ENCODE data around the gene ELOA2.
"Not testable (repeated sequence)": the region's sequence is repeated elsewhere in the genome, so short reads cannot be mapped to it uniquely, and the experiment has no call there.

The ELOA2 gene

GRCh38 chr18:47025557-47026174 is 9.8 kb downstream of the ELOA2 start:
- in situ Hi-C loops (cut with HindIII; ENCODE audit: low pct_ligation_motif_present, low pct_unique_long_range_greater_than_20kb, low sequenced_read_pairs); DNase-seq: not testable (repeated sequence)

DNA sequence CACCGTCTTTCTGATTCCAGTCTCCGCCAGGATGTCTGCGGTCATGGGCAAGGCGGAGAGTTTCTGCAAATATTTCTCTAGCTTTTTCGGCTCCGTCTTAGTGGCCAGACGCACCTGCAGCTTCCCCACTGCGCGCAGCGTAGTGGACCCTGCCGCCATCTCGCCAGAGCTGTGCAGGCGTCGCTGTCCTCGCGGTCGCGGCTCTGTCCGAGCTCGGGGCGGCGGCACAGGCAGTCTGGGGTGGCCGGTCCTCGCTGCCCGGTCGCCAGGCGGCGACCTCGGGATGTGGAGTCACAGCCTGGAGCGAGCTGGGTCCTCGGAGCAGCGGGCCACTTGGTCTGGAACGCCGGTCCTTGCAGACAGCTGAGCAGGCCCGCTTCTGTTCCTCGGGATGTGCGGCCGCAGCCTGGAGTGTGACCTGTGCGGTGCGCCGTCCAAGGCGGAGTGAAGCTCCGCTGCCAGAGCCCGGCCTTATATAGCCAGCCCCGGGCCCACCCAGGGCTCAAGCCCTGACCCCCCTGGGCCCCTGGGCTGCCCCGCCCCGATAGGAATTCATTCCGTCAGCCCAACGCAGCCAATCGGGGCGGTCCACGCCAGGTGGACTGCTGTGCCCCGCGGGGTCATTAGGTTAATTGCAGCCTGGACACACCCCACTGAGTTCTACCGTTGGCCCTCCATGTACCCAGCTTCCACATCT is 11.5 kb downstream of the ELOA2 start:
- in situ Hi-C loops (cut with HindIII; ENCODE audit: low pct_ligation_motif_present, low pct_unique_long_range_greater_than_20kb, low sequenced_read_pairs) = not testable (repeated sequence)

GRCh38 chr18:47022821-47023220 is 12.6 kb downstream of the ELOA2 start:
- DNase-seq; in situ Hi-C loops (cut with HindIII; ENCODE audit: low pct_ligation_motif_present, low pct_unique_long_range_greater_than_20kb, low sequenced_read_pairs): not testable (repeated sequence)

More for the DNA sequence above, 11.5 kb downstream of the ELOA2 start:
- DNase-seq = not testable (repeated sequence)

DNA sequence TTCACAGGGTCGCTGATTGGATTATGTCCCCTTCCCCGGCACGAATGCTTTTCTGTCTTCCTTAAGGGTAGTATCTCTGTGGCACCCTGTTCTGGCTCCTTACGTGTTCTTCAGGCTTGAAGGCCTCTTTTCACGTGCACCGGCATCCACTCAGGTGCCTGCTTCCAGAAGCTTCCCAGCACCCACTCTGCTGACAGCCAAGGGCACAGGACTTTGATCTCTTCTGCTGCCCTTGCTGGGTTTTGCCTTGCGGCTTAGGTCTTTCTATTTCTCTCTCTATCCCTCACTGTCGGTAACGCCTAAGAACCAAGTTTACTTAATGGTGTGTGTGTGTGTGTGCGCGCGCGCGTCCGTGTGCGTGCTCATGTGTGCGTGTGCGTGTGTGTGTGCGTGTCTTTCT is 14.7 kb downstream of the ELOA2 start:
- DNase-seq; in situ Hi-C loops (cut with HindIII; ENCODE audit: low pct_ligation_motif_present, low pct_unique_long_range_greater_than_20kb, low sequenced_read_pairs): not testable (repeated sequence)

DNA sequence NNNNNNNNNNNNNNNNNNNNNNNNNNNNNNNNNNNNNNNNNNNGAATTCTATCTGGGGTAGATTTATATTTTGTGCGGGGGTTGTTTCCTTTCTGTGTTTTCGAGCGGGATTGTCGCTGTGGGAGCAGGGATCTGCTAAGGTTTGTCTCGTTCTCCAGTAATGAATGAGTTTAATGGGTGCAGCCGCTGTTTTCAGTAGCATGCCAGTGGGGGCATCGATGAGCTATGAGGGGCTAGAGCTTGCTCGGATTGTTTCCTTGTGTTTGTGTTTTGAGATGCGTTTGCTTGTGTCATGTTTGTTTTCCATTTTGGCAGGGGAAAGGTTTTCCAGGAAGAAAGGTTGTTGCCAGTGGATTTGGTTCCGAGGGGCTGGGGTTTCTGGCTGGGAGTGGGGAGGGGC is 15.6 kb downstream of the ELOA2 start:
- DNase-seq; in situ Hi-C loops (cut with HindIII; ENCODE audit: low pct_ligation_motif_present, low pct_unique_long_range_greater_than_20kb, low sequenced_read_pairs): not testable (repeated sequence)

All from ACHN (cell line).